Kidney (tissue), 14 donors: ENCODE results near the gene ATG101. TPM values are rescaled to one million over a fixed set of nuclear protein-coding genes. Genes with fewer than 3 reads are reported as not detected.

Source experiments
- DNase-seq, 5 donors: peaks; one replicate each; pipeline ENCODE4 v3.0.0-alpha.2; 2013 to 2020
- FAIRE-seq: peaks from 2 replicates; lab custom pipeline; 2012; peaks lifted over from hg19 to GRCh38; lab: Jason Lieb, UNC
- H3K27ac ChIP-seq, 2 donors: one replicate each; pipeline ENCODE4 v1.7.0; 2013; ENCODE audit warnings: low read depth in 2 of 2, low read length in 2 of 2, inconsistent platforms in 1 of 2
- H3K27me3 ChIP-seq: one replicate; pipeline ENCODE4 v1.7.1; 2013; ENCODE audit warnings: low read length, inconsistent platforms; ENCODE audit not compliant: control insufficient read depth, insufficient read depth
- H3K36me3 ChIP-seq, 3 donors: one replicate each; pipeline versions ENCODE4 v1.7.0 to v1.7.1; 2013; ENCODE audit warnings: low read length in 3 of 3, control low read depth in 1 of 3, inconsistent platforms in 1 of 3; ENCODE audit not compliant: insufficient read depth in 3 of 3, control insufficient read depth in 2 of 3
- H3K4me1 ChIP-seq, 3 donors: one replicate each; pipeline versions ENCODE4 v1.7.0 to v1.7.1; 2013; ENCODE audit warnings: low read length in 3 of 3, inconsistent platforms in 1 of 3, low read depth in 1 of 3; ENCODE audit not compliant: control insufficient read depth in 2 of 3, insufficient read depth in 2 of 3
- H3K4me3 ChIP-seq, 3 donors: one replicate each; pipeline versions ENCODE4 v1.7.0 to v1.8.1; 2013; ENCODE audit warnings: low read length in 3 of 3, control low read depth in 1 of 3, inconsistent platforms in 1 of 3
- H3K9ac ChIP-seq, 3 donors: one replicate each; pipeline versions ENCODE4 v1.7.0 to v1.7.1; 2013; ENCODE audit warnings: low read length in 3 of 3, control low read depth in 1 of 3, inconsistent platforms in 1 of 3
- H3K9me3 ChIP-seq, 3 donors: one replicate each; pipeline versions ENCODE4 v1.7.0 to v1.7.1; 2013; ENCODE audit warnings: low read length in 3 of 3, control low read depth in 1 of 3, inconsistent platforms in 1 of 3; ENCODE audit not compliant: control insufficient read depth in 2 of 3, insufficient read depth in 1 of 3
- intact Hi-C: fragments of 100-400 bp; cut with DNase I; formaldehyde crosslinking; loops from one replicate; pipeline ENCODE4 v1.11.1; 2022
- polyA plus RNA-seq: library from polyadenylated mRNA; stranded (reverse); fragments of 350-450 nt; fragmentation: Illumina TruSeq; extraction: RNeasy Lipid Tissue Mini Kit (QIAGEN cat#74804); gene quantifications from one replicate; pipeline ENCODE4 v1.2.3, GENCODE V29; 2014; ENCODE audit warnings: low read depth, low replicate concordance; ENCODE audit not compliant: insufficient read depth
- total RNA-seq: library from RNA; stranded (reverse); fragmentation: NEBNext Ultra II Directional; extraction: Animal tissue kit (Norgen Biotek cat#: 25700); gene quantifications from one replicate; pipeline ENCODE4 v1.2.1, GENCODE V29; 2021
- TF ChIP-seq, protein P1 (sequence below): IDR thresholded peaks from 3 replicates; pipeline ENCODE4 v1.5.1; 2012; ENCODE audit warnings: mild to moderate bottlenecking, moderate library complexity, borderline replicate concordance; ENCODE audit not compliant: insufficient read depth; ENCODE audit errors: extremely low read depth
- donor health status: control.
- donor health status: control.
- donor health status: control.
- donor health status: control.
- donor health status: control.
- donor health status: DM: yes; HTN: yes; CAD: no.
- donor health status: Normal renal cell carcinoma (clear cell type).

The ATG101 gene
- total and polyA plus RNA-seq, 2 donors from 2014 or later, result 32.1 to 53.0 TPM

DNA sequence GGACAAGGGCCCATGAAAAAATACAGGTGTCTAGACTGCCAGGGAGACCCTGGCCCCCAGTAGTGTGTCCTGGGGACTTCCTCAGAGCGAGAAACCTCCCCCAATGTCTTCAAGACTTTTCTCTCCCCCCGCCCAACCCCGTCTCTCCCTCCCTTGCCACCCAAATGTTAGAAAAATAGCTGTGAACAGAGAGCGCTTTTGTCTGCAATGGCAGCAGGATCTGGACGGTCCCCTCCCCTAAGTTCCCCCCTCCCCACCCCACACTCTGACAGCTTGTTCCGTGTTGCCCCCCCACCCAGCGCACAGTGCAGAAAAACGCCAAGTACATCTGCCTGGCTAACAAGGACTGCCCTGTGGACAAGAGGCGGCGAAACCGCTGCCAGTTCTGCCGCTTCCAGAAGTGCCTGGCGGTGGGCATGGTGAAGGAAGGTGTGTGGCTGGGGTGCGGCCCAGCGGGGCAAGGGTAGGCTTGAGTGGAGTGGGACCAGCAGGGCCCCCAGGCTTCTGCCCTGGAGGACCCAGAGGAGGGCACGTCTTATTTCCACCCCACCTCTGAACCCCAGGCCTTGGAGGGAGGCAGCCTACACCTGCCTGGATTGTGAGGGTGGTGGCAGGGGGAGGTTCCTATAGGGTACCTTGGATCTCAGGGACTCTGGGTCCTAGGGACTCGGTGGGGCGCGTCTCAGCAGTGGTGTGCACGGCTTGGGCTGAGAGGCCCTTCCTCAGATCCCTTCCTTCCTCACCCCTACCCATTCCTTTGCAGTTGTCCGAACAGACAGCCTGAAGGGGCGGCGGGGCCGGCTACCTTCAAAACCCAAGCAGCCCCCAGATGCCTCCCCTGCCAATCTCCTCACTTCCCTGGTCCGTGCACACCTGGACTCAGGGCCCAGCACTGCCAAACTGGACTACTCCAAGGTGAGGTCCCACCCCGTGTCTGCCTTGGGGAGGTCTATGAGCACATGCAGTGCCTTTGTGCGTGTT lies 13.8 kb upstream of the ATG101 start:
- no peak overlapping the region for H3K27ac ChIP-seq
- H3K4me3 ChIP-seq, result no peak overlapping the region
- peaks cover 0 to 56% (median 13%) of the 10 kb centered on the region in 3 donors for H3K36me3 ChIP-seq

DNA sequence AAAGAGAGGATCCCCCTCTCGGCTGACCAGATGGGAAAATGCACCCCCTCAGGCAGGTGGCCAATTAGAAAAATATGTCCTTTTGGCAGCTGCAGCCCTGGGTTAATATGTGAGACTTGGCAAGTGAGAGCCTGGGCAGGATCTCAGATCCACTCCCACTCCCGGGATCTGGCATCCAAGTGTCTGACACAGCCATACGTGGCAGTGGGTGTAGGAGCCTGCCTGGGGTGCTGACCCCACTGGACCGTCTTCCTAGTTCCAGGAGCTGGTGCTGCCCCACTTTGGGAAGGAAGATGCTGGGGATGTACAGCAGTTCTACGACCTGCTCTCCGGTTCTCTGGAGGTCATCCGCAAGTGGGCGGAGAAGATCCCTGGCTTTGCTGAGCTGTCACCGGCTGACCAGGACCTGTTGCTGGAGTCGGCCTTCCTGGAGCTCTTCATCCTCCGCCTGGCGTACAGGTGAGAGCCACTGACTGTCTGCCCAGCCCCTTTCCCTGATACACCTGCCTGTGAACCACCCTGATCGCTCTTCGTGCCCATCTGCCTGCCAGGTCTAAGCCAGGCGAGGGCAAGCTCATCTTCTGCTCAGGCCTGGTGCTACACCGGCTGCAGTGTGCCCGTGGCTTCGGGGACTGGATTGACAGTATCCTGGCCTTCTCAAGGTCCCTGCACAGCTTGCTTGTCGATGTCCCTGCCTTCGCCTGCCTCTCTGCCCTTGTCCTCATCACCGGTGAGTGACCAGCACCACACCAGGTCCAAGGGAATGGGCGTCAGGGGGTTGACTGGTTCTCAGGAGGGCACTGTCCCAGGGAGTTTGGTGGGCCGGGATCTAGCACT lies 12.8 kb upstream of the ATG101 start:
- peaks cover 0 to 56% (median 13%) of the 10 kb centered on the region in 3 donors for H3K36me3 ChIP-seq
- intact Hi-C loops, result no loop called here
- FAIRE-seq, result no peak
- H3K9me3 ChIP-seq, result no peaks in the 10 kb centered on the region
- TF ChIP-seq, protein P1, sequence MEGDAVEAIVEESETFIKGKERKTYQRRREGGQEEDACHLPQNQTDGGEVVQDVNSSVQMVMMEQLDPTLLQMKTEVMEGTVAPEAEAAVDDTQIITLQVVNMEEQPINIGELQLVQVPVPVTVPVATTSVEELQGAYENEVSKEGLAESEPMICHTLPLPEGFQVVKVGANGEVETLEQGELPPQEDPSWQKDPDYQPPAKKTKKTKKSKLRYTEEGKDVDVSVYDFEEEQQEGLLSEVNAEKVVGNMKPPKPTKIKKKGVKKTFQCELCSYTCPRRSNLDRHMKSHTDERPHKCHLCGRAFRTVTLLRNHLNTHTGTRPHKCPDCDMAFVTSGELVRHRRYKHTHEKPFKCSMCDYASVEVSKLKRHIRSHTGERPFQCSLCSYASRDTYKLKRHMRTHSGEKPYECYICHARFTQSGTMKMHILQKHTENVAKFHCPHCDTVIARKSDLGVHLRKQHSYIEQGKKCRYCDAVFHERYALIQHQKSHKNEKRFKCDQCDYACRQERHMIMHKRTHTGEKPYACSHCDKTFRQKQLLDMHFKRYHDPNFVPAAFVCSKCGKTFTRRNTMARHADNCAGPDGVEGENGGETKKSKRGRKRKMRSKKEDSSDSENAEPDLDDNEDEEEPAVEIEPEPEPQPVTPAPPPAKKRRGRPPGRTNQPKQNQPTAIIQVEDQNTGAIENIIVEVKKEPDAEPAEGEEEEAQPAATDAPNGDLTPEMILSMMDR, result no peak
- DNase-seq, result no peak
- H3K9ac ChIP-seq, result peak overlapping the region in 1 of 3 donors; percentile 12
- no peak overlapping the region for H3K4me3 ChIP-seq
- H3K4me1 ChIP-seq, result peaks cover 0 to 8% (median 0%) of the 10 kb centered on the region in 3 donors
- no peaks in the 10 kb centered on the region for H3K27me3 ChIP-seq
- no peak overlapping the region for H3K27ac ChIP-seq

More for the DNA sequence above, 13.8 kb upstream of the ATG101 start:
- DNase-seq (peak in 1 of 5 donors; percentile 37), FAIRE-seq (no peak)
- TF ChIP-seq, protein P1, result no peak
- no peak overlapping the region for H3K9ac ChIP-seq
- H3K27me3 ChIP-seq, result no peaks in the 10 kb centered on the region
- H3K9me3 ChIP-seq, result no peaks in the 10 kb centered on the region
- H3K4me1 ChIP-seq, result peaks cover 0 to 10% (median 0%) of the 10 kb centered on the region in 3 donors
- intact Hi-C loops, result no loop called here

DNA sequence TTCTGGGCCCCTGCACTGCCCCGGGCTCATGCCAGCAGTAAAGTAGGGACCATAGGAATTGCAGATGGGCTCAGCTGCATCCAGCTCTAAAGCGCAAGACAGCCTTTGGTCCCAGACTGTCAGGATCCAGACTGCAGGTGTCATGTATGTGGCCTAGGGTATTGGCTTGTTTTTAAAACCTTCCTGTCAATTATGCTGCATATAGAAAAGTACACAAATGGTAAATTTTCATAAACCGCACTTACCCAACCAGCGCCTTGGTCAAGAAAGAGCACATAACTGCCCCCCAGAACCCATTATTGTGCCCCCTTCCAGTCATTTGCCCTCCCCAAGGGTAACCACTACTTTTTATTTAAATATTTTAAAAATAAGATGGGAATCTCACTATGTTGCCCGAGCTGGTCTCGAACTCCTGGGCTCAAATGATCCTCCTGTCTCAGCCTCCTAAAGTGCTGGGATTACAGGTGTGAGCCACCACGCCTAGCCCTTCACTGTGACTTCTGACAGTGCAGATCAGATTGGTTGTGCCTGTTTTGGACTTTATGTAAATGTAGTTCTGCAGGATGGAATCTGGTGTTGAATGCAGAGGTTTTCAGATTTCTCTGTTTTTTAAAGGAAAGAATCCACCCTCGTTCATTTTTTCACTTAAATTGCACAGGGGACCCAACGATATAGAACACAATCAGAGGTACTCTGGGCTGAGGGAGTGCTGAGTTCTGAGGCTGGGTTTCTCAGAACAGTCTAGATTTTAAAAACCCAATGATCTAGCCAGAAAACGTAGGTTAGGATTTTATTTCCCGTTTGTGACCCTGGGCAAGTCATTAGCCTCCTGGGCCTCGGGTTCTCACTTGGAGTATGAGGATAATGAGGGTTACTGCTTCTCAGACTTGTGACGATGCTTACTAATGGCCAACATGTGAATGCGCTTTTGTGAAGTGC lies 11.9 kb upstream of the ATG101 start:
- TF ChIP-seq, protein P1, result no peak

More for the DNA sequence above, 11.9 kb upstream of the ATG101 start:
- FAIRE-seq, result no peak
- peaks cover 0 to 5% (median 0%) of the 10 kb centered on the region in 3 donors for H3K4me1 ChIP-seq
- H3K9me3 ChIP-seq, result no peaks in the 10 kb centered on the region
- H3K4me3 ChIP-seq, result no peak overlapping the region
- H3K27me3 ChIP-seq, result no peaks in the 10 kb centered on the region
- DNase-seq, result no peak
- peak overlapping the region in 1 of 3 donors; percentile 12 for H3K9ac ChIP-seq
- H3K36me3 ChIP-seq, result peaks cover 0 to 49% (median 13%) of the 10 kb centered on the region in 3 donors
- no peak overlapping the region for H3K27ac ChIP-seq
- intact Hi-C loops, result no loop called here
